Stimulated activated CD8-positive, alpha-beta memory T cell treated with anti-CD3 and anti-CD28 coated beads, Interleukin-12 subunit alpha, Interleukin-12 subunit beta, amount 100 ng/mL, for 24 hours (primary cell): ENCODE measurements around the gene SCN4A.

ENCODE experiments used
- DNase-seq: peaks from one replicate; pipeline ENCODE4 v3.0.0-alpha.2; 2020; ENCODE audit errors: extremely low read depth

SCN4A gene

DNA sequence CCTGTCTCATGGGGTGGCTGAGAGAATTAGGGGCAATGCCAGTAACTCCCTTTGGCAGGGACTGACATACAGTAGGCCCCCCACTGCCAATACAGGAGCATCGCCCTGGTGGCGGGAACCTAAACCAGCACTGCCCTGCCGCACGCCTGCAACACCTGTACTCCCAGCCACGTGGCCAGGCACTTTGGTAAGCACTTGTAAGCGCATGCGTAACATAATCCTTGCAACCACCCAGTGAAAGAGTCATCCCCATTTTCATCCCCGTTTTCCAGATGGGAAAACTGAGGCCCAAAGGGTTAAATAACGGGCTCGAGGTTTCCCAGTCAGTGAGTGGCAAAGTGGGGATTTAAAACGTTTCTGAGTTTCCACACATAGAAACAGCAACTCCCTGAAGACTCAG lies 17.5 kb downstream of the SCN4A start:
- DNase-seq = no peak

DNA sequence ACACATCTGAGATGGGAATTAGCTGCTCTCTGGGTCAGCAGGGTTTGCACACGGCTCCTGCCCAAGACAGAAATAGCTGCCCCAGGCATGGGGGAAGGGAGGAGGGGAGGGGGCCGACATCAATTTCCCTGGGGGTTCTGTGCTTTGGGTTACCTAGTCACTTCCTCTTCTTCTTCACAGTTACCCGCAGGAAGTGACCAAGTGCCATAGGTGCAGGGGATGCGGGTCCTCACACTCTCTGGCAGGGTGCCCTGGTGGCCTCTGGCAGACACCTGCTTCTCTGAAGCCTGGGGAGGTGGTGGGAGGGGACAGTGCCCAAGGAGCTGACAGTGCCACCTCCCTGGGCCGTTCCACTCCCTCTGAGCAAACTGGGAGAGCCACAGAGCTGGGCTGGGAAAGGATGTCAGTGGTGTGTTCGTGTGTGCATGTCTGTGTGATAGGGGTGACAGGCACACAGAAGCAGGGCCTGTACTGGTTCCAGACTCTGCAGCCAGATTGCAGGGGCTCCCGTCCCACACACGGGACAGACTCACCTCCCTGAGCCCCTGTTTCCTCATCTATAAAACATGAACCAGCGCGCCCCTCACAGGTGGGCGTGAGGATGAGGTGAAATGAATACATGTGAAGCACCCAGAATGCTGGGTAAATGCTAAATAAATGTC lies 18.2 kb downstream of the SCN4A start:
- no peak for DNase-seq

DNA sequence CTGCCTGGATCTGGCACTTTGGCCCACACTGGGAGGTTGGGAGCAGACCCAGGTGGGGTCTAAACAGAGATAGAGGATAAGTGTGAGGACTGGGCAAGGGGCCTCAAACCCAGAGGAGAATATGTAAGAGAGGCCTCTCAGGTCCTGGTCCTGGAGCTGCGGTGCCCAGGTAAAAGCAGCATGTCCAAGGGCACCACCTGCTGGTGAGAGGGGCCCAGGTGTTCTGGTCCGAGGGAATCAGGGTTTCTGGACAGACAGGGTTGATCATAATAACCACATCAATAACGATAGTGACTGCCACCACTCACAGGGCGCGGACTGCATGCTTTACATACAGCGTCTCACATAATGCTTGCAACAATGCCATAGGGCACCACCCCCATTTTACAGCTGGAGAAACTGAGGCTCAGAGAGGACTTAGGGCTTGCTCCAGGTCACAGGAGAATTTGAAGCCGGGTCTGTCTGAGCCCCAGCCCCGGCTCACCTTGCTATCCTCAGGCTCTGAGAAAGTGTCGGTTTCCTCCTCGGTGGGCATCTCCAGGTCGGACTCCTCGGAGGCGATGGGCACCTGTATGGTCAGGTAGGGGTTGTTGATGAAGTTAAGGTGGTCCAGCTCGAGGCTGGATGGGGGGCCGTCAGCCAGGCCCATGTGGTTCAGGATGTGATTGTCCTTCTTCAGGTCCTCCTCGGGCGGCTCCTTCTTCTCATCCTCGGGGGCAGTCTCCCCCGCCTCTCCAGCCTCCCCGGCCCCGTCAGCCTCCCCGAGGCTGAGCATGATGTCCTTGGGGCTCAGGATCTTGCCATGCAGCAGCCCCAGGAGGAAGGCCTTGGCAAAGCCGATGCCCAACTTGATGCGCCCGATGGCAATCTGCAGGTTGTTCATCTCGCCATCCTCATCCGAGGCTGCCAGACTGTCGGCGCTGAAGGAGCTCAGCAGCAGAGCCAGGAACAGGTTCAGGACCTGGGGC lies 21.5 kb downstream of the SCN4A start:
- no peak for DNase-seq

DNA sequence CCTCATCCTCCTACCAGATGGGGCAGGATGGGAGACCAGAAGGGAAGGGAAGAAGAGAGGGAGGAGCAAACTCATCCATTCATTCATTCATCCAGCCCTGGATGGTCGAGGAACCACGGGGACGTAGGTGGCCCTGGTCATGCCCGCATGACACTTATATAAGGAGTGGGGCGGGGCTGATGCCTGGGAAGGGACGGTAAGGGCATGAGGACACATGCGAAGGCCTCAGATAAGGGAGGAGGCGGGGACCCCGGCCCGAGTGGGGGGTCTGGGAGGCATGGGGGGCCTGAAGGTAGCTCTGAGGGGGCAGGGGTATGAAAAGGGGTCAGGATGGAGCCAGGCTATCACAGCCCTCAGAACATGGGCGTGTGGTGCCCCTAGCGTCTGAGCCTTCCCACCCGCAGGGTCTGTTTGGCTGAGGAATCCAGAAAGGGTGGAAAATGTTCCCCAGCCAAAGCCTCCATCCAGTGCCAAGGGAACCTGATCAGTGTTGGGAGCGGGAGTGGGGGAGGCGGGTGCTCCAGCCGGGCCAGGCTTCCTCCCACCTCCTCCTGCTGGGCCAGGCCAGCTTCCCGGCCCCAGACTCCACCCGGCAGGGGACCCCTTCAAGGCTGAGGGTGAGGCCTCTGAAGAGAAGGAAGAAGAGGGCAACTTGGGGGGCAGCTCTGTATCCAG lies 23.0 kb downstream of the SCN4A start:
- no peak for DNase-seq

DNA sequence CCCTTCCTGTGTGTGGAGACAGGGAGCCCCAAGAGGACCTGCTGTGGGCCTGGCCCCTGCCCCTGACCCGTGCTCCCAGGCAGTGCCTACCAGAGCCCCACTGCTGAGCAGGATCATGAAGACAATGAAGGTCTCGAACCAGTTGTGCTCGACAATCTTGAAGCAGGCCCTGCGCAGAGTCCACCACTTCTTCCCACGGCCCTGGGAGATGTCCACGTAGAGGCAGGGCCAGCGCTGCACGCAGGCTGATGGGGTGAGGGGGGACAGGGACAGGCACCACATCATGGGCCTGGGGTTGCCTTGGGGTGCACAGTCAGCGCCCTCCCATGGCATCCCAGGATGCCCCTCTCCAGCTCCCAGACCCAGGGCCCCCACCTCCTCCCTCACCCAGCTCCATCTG lies 24.2 kb downstream of the SCN4A start:
- DNase-seq = no peak

DNA sequence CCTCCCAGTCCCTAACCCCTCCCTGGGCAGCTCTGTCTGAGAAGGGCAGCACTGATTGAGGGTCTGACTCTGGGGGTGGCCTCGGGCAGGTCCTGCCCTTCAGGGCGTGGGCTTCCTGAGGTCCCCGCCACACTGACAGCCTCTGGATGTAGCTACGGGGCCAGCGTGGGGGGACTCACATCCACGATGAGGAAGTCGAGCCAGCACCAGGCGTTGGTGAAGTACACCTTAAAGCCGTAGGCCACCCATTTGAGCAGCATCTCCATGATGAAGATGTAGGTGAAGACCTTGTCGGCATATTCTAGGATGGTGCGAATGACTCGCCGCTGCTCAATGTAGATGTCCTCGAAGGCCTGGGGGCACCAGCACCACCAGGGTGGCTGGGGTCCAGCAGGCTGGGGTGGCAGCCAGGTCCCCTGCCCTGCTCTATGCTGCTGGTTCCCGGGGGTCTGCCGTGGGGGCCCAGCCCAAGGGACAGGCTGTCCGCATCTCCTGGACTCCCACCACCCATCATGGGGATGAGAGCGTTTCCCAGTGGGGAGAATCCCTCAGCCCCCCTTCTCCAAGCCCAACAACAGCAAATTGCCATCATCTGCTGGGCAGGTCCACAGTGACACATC lies 24.9 kb downstream of the SCN4A start:
- no peak for DNase-seq

DNA sequence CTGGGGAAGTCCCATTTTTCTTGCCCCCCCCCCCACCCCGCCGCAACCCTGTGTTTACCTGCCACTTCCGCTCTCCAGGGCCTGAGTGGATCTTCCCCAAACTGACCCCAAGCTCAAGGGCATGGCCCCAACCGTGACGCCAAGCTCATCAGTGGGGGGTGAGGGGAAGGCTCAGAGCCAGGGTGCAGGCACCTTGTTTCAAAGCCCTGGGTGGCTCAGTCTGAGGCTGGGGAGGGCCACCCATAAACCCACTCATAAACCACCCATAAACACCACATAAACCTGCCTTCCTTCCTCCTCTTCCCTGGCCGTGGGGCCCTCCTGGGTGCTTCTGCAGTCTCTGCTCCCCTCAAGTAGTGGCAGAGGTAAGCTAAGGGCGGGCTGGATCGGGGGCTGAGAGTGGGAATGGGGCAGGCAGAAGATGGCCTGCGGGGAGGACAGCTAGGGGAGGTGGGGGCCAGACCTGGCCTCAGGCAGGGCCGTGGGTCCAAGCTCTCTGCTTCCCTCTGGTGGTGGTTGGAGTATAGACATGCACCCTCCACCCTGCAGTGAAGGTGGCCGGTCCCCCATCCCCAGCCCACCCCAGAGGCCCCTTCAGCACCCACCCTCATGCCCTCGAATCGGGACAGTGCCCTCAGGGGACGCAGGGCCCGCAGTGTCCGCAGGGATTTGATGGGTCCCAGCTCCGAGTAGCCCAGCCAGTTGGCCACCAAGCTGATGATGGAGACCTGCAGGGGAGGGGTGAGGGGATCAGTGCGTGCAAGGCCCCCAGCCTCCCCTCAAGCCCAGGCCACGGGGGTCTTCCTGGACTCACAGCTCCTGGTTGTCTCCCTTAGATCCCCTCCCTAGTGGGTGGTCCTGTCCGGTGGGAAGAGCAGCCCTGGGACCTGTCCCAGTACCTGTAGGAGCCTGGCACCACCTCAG lies 26.0 kb downstream of the SCN4A start:
- DNase-seq = no peak

DNA sequence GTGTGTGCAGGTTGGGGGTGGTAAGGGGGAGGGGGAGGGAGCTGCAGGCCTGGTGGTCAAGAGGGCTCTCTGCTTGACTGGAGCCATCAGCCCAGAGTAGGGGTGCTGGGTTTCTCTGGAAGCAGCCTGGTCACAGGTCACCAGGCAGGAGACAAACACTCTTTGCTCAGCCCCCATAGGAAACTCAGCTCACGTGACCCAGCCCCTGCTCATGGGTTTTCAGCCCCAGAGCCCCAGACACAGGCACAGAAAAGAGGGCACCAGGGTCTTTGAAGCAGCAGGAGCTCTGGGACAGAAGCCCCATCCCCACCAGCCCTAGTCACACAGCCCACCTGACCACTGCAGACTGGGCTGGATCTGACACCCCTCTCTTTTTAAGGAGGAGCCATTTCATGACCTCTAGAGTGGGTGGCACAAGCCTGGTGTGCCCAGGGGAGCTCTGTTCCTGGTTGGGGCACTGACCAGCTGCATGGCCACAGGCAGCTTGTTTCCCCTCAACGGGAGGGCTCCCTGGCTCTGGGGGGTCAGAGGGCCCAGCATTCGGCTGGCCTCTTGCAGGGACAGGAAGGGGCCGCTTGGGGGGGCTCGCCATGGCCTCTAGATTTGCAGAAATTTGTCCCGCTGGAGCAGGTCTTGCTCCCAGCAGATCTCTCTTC lies 26.8 kb downstream of the SCN4A start:
- no peak for DNase-seq

DNA sequence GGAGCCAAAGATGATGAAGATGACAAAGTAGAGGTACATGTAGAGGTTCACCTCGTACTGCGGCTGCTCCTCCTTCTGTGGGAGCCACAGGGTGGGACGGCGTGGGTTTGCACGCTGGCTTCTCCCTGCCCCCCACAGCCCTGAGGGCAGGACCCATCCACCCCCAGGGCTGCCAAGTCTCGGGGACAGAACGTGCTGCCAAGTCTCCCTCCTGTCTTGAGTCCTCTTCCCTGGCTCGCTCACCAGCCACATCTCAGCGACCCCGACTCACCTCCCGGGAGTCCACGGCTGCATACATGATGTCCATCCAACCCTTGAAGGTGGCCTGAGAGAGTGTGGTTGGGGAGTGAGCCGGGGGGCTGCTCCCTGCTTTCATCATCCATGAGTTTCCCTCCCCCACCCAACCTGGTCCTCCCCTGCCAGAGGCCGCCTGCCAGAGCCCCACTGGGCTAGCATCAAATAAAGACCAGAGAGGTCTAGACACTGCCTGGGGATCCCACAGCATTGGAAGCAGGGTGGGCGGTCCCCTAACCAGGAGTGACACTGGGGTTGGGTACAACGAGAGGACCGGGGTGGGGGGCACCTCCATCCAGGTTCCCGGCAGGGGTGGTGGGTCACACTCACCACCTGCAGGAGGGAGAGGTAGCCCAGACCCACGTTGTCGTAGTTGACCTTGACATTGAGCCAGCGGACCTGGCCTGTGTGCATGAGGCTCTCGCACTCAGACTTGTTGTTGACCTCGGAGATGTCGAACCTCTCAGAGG lies 27.8 kb downstream of the SCN4A start:
- no peak for DNase-seq

DNA sequence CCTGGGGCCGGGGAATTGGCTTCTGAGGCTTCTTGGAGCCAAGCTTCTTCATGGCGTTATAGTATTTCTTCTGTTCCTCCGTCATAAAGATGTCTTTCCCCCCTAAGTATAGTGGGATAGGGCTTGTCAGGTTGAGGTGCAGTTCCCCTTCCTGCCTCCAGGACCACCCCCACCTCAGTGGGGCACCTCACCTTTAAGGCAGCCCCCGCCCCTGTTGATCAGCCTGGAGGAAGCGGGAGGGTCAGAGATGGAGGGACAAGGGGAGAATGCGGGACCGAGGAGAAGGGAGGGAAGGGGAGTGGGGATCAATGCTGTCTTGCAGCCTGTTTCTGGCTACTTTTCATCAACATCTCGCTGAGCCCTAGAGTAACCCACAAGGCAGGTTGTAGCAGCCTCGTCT lies 29.0 kb downstream of the SCN4A start:
- no peak for DNase-seq

DNA sequence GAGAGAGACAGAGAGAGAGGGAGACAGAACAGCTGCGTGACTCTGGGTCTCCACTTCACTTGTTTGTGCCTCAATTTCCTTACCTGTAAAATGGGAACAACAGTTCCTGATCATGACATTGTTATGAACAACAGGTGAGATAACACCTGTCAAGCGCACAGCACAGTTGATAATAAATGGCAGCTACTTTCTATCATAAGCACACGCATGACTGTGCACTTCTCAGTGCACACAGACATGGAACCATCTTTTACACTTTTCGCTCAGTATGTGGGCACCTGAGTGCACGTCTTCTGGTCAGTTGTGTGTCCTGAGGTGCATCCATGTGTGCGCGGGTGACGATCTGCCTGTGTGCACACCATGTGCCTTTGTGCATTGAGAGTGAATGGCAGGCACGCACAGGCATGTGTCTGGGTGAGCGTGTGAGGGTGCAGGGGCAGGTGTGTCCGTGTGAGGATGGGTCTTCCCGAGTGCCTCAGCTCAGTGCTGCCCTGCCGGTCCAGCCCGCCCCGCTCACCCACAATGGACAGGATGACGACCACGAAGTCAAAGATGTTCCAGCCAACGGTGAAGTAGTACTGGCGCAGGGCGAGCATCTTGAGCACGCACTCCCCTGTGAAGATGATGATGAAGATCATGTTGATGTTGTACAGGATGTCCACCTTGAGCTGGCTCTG lies 30.3 kb downstream of the SCN4A start:
- DNase-seq = no peak

DNA sequence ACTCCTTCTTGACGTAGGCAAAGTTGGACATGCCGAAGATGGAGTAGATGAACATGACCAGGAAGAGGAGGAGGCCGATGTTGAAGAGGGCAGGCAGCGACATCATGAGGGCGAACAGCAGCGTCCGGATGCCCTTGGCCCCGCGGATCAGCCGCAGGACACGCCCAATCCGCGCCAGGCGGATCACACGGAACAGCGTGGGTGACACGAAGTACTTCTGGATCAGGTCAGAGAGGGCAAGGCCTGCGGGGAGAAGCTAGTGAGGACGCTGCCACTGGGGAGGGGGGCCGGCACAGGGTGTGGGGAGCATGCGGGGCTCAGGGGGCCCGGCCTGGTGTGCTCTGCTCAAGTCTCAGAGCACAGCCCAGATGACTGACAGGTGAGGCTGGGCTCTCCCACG lies 31.0 kb downstream of the SCN4A start:
- DNase-seq = no peak

DNA sequence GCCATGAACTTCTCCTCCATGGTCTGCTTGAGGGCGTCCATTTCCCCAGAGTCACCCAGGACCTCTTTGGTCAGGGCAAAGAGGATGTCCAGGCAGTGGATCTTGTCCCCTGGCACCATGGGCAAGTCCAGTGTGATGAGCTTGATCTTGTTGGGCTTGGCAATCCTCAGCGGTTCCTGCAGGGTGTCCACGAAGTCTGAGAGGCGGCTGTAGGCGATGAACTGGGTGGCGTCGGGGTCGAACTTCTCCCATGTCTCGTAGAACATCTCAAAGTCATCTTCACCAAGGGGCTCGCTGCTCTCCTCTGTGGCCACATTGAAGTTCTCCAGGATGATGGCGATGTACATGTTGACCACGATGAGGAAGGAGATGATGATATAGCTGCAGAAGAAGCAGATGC lies 31.6 kb downstream of the SCN4A start:
- DNase-seq = no peak

DNA sequence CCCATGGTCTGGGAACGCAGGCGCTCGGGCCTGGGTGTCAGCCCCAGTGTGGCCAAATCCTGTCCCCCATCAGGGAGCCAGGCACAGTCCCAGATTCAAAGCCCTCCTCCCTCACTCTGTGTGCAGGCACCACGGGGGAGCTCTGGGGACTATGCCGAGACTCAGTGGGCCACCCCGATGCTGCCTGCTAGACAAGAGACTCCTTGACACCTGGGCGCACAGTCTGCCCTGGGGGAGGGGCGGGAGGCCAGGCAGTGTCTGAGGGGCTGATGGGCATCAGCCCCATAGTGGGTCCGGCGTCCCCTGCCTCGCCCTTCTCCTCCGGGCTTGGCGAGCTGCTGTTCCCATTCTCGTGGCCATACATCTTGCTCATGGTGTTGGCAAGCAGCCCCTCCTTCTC lies 32.1 kb downstream of the SCN4A start:
- DNase-seq = no peak

DNA sequence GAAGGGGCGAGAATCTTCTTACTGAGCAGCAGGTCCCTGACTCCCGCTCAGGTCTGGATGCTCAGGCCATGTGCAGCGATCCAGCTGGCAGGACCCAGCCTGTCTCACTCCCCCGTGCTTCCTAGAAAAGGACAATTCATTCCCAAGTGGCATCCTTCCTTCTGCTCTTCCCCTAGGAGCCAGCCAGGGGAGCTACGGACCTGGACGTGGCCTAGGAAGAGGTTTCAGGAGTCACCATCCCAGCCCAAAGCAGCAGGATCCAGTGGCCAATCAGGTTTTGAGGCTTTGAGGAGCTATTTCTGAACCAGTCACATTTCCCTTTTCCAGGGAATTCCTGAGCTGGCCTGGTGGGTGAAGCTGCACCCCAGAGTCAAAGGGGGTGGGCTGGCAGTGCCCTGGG lies 32.8 kb downstream of the SCN4A start:
- no peak for DNase-seq

DNA sequence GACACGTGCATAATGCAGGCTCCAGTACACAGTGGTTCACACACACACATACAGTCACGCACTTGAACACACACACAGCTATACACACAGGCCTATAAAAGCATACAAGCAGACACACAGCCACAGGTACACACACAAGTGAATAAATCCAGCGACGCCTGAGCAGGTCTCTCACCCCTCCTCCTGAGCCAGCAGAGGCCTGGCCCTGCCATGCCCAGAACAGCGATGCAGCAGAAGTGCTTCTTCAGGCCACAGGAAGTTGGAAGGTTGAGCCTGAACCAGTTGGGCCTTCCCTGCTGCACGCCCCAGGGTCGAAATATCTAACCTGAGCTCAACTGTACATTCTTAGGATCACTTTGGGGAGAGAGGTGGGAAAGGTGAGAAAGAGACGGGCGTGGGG lies 33.3 kb downstream of the SCN4A start:
- DNase-seq = no peak

DNA sequence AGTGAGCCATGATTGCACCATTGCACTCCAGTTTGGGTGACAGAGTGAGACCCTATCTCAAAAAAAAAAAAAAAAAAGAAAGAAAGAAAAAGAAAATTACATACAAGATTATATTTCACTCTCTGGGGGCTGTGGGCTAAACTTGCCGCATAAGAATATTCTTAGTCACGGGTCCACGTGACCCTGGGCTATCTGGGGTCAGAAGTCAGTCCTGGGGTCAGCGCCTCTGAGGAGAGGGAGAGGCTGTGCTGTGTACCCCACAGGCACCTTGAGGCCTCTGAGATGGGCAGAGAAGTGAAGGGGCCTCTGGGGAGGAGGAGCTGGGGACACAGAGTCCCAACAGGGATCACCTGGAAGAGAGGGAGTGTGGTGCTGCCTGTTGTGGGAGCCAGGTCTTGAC lies 34.8 kb downstream of the SCN4A start:
- DNase-seq = no peak

DNA sequence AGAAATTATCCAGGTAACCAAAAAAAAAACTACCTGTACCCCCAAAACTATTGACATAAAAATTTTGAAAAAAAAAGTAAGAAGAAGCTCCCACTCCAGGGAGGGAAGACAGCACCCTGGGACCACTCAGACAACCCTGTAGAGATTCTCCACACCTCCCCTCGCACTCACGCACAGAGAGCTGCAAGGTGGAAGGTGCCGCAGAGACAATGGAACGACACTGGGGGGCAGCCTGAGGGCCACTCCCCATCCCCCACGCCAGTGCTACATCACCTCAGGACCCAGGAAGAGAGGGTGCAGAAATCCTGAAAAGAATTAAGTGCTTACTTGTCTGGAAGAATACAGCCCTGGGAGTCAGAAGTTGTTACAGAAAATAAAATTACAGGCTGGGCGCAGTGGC lies 35.4 kb downstream of the SCN4A start:
- DNase-seq = no peak
